HTERT RPE-1 (cell line): ENCODE results near the gene AMZ2.
"Not testable (repeated sequence)": the region's sequence is repeated elsewhere in the genome, so short reads cannot be mapped to it uniquely, and the experiment has no call there.

Experiments used
- in situ Hi-C: fragments of 300-500 bp; cut with MboI; formaldehyde crosslinking; loops from 4 replicates; pipeline ENCODE4 v1.14.3; 2020; ENCODE audit warnings: low sequenced_read_pairs

AMZ2 gene

DNA sequence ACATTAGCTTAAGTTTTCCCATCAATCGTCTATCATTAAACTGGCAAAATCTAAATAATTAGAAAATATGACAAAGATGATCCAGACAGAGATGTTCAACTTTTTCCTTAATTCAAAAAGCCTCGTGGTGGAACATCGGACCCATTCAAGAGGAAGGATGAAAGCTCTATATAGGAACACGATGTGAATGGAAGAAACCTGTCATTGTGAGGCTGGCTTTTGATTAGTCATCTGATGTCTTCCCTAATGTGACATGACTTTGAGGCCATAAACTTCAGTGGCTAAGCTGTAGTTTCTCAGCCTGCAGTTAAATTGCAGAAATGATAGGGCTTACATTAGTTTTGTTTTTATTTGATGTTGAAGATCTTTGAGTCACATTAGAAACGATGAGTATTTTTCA, 1.0 kb downstream of the AMZ2 start:
- in situ Hi-C loops = no loop called here

- in situ Hi-C loops = no loop called here
Observed at GRCh38 chr17:68249354-68249765, 1.5 kb downstream of the AMZ2 start.

DNA sequence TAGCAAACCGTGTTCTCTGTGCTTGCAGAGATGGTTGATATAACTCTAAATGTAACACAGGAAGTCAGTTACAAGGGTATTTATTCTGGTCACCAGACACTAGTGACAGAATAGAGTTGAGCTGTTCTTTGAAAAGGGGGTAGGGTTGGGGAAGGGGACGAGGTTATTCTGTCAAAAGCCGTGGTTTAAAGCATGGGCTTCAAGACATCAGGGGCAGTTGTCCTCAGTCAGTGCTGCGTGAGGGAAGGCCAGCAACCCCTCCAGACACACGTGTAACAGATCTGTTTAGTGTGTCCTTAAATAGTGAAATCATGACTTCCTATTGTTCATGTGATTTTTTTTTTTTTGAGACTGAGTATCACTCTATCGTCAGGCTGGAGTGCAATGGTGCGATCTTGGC, 5.6 kb downstream of the AMZ2 start:
- in situ Hi-C loops = loop anchor here (25.0 kb wide), 1 partner anchor 184 kb away; no protein-coding TSS in a partner anchor

DNA sequence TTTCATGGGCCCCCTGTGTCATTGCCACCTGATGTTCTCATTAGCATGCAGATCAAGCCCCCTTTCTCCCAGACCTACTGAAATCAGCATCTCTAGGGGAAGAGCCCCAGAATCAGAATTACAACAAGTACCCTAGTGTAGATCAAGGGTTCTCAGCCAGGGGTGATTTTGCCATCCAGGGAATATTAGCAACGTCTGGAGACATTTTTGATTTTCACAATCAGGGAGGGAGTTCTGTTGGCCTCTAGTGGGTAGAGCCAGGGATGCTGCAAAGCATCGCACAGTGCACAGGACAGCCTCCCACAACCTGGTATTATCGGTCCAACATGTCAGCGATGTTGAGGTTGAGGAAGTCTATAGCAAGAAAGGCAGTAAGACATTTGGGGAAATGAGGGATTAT, 7.3 kb downstream of the AMZ2 start:
- in situ Hi-C loops = loop anchor here (25.0 kb wide), 1 partner anchor 182 kb away; no protein-coding TSS in a partner anchor

DNA sequence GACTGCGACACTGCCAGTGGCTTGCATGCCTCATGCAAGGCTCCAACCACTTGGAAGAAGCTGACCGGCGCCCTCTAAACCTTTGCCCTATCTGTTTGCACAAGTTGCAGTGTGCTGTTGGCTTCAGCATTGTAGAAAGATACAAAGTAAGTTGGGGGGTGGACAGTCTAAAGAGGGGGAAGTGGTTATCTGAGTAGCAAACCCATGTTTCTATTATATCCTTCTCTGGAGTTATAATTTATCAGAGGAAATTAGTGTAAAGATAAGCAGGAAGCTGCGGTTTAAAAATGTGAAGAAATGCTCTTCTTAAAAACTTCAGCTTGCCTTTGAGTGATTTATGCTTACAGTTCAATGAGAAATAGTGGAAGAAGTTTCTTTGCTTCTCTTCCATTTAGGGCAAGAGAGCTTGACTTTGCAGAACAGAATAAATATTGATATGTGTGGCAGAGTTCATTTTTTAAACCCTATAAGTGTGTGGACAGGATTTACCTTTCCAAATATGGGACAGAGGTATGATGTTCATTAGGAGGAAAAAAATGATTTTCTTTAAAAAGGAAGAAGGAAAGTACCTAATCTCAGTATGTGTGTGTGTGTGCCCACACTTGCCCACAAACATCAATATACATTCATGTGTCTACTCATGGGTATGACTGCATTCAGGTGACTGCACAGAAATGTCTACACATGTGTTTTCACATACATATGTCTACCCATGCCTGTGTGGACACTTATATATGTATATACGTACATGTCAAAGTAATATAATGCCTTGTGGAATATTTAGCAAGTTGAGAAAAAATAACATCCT, 8.1 kb downstream of the AMZ2 start:
- in situ Hi-C loops = loop anchor here (25.0 kb wide), 1 partner anchor 181 kb away; no protein-coding TSS in a partner anchor

GRCh38 chr17:68256701-68257100, 8.9 kb downstream of the AMZ2 start:
- in situ Hi-C loops = loop anchor here (25.0 kb wide), 1 partner anchor 181 kb away; no protein-coding TSS in a partner anchor

GRCh38 chr17:68257934-68258333, 10.1 kb downstream of the AMZ2 start:
- in situ Hi-C loops = loop anchor here (25.0 kb wide), 1 partner anchor 179 kb away; no protein-coding TSS in a partner anchor

DNA sequence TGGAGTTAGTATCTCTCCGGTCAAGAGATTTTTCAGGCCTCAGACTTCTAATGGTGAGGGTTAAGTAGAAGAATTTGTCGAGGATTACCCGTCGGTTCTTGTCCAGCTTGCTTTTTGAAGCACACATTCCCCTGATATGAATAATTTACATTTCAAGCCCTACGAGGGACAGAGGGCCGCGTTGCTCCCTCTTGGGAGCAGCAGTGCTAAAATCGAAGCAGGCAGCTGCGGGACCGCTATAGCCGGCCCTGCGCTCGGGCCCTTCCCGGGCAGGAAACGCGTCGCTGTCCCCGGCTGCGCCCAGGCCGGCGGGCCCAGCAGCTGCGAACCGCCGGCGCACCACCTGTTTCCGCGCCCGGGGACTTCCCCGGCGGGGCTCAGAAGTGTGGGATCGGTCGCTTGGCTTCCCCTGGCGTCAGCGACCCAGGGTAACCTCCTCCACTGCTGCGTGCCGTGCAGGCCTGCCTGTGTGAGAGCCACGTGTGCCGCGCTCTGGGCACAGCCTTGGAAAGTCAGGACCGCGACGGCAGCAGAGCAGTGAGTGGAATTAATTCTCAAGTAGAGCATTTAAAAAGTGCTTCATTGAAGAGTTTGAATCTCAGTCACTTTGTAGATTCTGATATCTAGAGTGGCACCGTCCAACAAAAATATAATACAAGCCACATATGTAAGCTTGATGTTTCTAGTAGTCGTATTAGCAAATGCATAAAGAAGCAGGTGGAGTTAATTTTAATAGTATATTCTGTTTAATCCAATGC, 11.2 kb downstream of the AMZ2 start:
- in situ Hi-C loops = loop anchor here (25.0 kb wide), 1 partner anchor 178 kb away; no protein-coding TSS in a partner anchor

DNA sequence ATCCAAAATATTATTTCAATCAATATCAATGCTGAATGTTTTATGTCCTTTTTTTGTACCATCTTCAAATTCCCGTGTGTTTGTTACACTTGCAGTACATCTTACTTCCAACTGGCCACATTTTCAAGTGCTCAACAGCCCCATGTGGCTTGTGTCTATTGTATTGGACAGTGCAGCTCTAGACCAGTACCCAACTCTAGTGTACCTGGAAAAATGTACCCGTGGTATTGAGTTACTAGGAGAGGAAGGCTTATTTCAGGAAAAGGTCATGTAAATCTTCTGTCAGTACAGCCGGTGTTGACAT, 11.8 kb downstream of the AMZ2 start:
- in situ Hi-C loops = loop anchor here (25.0 kb wide), 1 partner anchor 178 kb away; no protein-coding TSS in a partner anchor

DNA sequence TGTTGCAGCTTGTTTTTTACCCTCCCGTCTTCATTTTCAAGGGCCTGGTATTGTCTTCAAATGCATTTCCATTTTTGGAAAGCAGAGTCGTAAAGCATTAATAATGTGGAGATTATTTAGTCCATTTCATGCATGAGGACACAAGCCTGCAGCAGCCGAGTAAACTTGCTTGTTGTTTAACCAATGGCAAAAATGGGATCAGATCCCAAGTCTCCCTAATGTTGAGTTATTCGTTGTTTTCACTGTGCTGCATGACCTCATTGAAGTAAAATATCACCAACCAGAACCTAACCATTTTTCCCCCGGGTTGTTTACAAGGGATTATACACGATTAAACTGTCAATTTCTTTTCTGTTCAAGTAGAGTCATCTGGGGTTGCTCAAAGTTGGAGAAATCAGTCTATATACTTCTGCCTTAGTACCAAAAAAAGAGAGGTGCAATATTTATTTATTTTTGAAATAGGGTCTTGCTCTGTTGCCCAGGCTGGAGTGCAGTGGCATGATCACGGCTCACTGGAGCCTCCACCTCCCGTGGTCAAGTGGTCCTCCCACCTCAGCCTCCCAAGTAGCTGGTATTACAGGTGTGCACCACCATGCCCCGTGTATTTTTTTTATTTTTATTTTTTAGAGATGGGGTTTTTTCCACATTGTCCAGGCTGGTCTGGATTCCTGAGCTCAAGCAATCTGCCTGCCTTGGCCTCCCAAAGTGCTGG, 12.4 kb downstream of the AMZ2 start:
- in situ Hi-C loops = loop anchor here (25.0 kb wide), 1 partner anchor 177 kb away; no protein-coding TSS in a partner anchor

GRCh38 chr17:68262467-68262866, 14.6 kb downstream of the AMZ2 start:
- in situ Hi-C loops = loop anchor here (25.0 kb wide), 1 partner anchor 175 kb away; no protein-coding TSS in a partner anchor

GRCh38 chr17:68263101-68263681, 15.3 kb downstream of the AMZ2 start:
- in situ Hi-C loops = loop anchor here (25.0 kb wide), 1 partner anchor 174 kb away; no protein-coding TSS in a partner anchor

DNA sequence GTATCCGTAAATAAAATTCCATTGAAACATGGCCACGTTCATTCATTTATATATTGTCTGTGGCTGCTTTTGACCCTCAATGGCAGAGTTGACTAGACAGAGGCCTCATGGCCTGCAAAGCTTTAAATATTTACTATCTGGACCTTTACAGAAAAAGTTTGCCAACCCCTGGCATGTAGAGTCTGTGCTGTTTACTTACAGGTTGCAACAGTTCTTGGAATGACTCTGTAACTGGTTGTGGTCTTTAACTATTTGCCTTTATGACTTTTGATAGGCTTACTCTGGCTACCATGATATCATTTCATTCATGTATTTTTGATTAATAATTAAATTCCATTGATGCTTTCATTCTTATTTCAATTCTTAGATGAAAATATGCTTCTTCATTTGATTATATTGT, 18.0 kb downstream of the AMZ2 start:
- in situ Hi-C loops = loop anchor here (25.0 kb wide), 1 partner anchor 171 kb away; no protein-coding TSS in a partner anchor

DNA sequence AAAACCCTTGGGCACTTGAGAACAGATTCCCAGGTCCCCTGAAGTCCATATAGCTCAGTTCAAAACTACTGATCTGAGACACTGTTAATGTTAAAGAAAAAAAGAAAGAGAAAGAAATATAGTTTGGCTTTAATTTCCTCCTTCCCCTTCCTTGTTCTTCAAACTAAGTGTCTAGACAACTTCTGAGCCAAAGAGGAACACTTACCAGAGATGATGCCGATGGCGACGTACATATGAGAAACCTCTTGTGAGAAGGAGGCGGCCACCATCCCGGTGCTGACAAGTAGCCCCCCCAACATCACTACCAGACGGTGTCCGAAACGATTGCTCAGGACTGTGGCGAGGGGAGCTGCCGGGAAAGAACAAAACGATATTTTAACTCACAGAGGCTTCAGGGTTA, 25.9 kb downstream of the AMZ2 start:
- in situ Hi-C loops = loop anchor here (25.0 kb wide), 1 partner anchor 164 kb away; no protein-coding TSS in a partner anchor

GRCh38 chr17:68276339-68276738, 28.5 kb downstream of the AMZ2 start:
- in situ Hi-C loops = not testable (repeated sequence)

GRCh38 chr17:68277807-68278206, 30.0 kb downstream of the AMZ2 start:
- in situ Hi-C loops = no loop called here

DNA sequence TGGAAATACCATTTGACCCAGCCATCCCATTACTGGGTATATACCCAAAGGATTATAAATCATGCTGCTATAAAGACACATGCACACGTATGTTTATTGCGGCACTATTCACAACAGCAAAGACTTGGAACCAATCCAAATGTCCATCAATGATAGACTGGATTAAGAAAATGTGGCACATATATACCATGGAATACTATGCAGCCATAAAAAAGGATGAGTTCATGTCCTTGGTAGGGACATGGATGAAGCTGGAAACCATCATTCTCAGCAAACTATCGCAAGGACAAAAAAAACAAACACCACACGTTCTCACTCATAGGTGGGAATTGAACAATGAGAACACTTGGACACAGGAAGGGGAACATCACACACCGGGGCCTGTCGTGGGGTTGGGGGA, 34.1 kb downstream of the AMZ2 start:
- in situ Hi-C loops = not testable (repeated sequence)

DNA sequence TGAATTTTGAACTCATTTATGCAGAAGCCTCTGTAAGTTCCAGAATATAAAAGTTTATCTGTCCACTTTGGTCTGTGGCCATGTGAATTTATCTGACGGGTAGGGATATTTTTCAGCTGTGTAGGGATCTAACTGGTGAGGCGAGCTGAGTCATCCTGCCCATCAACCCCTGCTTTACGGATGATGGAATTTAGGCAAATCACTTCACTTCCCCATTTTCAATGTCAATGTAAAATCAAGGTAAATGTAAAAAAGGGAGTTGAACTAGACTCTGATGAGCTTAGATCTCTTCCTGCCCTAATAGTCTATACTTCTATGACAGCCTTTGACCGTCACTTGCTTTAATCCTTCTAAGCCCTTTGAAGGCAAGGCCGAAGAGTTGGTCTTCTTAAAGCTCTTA, 40.5 kb downstream of the AMZ2 start:
- in situ Hi-C loops = no loop called here

- in situ Hi-C loops = no loop called here
Observed at GRCh38 chr17:68288804-68289203, 41.0 kb downstream of the AMZ2 start.

DNA sequence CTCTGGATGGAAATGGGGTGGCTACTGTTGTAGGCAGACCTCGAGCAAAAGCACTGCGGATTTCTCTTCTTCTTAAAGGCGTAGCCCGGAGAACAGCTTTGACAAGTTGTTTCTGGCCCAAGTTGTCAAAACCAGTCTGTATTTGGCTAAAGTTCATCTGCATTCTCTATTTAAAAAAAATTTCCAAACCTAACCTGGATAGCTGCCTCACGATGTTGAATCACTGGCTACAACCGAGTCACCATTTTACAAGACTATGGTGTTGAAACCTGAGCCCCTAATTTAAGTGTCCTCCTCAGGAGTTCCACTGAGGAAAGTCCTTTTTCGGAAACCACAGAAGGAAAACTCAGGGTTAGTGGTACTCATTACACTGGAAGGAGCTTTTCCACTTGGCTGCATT, 41.6 kb downstream of the AMZ2 start:
- in situ Hi-C loops = no loop called here

DNA sequence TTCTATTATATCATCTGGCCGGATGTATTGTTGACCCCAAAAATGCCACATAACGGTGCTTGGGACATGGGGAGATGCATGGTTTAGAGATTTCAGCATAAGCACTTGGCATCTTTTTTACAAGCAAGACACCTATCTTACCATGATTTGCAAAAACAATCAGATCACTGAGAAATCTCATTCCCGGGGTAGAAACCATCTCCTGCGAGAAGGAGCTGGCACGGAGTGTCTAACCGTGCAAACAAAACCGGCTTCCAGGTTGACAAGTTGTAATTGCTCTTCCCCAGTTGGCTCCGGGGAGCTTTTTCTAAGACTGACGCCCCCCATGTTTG, 42.1 kb downstream of the AMZ2 start:
- in situ Hi-C loops = no loop called here
